Activated T-helper 9 cell treated with anti-CD3 and anti-CD28 coated beads, Interleukin-2, amount 50 U/mL, for 16 hours (primary cell): Measurements from ENCODE around the gene LILRA1.
"Not testable (repeated sequence)": the region's sequence is repeated elsewhere in the genome, so short reads cannot be mapped to it uniquely, and the experiment has no call there.

Experiments used
- DNase-seq: peaks from one replicate; pipeline ENCODE4 v3.0.0-alpha.2; 2020; ENCODE audit warnings: low read depth

The LILRA1 gene

DNA sequence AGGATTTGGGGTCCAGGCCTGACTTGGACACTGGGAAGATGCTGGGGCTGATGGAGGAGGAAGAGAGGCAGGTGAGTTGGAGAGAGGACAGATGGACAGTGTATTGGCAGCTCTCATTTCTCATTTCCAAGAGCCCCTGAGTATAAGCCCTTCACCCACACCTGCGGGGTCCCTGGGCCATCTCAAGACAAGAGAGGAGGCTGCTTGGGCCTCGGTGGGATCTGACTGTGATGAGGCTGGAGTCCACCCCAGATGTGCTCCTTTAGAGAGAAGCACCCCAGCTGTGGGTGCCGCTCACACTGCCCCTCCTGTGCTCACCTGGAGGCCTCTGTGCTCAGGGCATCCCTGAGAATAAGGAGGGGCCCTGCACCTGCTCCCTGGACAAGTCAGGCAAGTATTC is 16.1 kb upstream of the LILRA1 start:
- DNase-seq, result no peak

DNA sequence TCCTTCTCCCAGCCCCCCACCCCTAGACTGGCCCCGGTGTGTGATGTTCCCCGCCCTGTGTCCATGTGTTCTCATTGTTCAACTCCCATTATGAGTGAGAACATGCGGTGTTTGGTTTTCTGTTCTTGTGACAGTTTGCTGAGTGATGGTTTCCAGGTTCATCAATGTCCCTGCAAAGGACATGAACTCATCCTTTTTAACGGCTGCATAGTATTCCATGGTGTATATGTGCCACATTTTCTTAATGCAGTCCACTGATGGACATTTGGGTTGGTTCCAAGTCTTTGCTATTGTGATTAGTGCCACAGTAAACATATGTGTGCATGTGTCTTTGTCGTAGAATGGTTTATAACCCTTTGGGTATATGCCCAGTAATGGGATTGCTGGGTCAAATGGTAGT is 15.2 kb upstream of the LILRA1 start:
- DNase-seq, result not testable (repeated sequence)

DNA sequence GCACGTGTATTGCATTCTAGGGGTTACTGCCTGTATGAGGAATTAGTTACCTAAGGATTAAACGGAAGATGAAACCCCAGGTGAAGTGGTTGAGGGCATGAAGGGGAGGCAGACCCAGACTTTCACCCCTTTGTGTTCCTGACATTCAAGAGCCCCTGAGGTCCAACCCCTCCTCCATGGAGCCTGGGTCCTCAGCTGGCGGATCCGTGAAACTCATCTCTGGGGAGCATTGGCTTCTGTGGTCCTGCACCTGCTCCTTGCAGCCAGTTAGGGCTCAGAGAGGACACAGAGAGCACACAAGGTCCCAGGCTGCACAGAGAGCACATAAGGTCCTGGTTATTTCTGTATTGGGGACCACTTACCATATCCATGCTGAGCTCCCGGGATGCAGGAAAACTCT is 7.0 kb upstream of the LILRA1 start:
- no peak for DNase-seq

DNA sequence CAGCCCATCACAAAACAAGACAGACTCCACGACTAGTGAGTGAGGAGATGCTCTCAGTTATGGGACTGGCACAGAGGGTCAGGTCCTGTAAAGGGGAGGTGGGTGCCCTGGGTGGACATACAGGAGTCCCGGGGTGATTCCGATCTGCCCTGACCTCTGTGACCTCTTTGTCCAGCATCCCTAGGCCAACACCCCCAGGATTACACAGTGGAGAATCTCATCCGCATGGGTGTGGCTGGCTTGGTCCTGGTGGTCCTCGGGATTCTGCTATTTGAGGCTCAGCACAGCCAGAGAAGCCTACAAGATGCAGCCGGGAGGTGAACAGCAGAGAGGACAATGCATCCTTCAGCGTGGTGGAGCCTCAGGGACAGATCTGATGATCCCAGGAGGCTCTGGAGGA is 6.4 kb upstream of the LILRA1 start:
- no peak for DNase-seq

DNA sequence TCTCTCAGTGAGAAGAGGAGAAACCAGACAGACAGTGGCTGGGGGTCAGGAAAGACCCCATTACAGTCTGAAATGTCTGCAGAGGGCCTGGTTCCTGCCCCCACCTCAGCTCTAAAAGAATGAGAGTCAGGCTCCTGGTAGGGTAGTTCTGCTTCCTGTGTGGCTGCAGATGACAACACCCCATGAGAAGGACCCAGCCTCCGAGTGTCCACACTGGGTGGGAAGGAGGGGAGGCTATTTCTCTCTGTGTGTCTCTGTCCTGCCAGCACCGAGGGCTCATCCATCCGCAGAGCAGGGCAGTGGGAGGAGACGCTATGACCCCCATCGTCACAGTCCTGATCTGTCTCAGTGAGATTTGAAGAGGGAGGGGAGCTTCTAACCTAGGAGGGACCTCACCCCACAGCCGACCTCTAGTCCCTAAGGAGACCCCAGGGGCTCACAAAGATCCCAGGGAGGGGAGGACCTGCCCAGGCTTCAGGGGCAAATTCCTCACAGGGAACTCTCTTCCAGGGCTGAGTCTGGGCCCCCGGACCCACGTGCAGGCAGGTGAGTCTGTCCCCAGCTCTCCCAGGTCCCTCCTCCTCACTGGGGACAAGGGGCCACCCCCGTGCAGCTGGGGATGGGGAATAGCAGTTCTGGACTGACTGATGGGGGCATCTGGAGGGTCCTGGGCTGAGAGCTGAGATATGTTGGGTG is 647 bp downstream of the LILRA1 start:
- not testable (repeated sequence) for DNase-seq

DNA sequence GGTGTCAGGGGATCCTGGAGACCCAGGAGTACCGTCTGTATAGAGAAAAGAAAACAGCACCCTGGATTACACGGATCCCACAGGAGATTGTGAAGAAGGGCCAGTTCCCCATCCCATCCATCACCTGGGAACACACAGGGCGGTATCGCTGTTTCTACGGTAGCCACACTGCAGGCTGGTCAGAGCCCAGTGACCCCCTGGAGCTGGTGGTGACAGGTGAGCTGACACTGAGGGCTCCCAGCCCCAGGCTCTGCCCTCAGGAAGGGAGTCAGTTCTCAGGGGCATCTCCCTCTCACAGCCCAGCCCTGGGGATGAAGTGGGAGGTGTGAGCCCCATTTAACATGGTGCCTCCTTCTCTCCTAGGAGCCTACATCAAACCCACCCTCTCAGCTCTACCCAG is 1.3 kb downstream of the LILRA1 start:
- no peak for DNase-seq

DNA sequence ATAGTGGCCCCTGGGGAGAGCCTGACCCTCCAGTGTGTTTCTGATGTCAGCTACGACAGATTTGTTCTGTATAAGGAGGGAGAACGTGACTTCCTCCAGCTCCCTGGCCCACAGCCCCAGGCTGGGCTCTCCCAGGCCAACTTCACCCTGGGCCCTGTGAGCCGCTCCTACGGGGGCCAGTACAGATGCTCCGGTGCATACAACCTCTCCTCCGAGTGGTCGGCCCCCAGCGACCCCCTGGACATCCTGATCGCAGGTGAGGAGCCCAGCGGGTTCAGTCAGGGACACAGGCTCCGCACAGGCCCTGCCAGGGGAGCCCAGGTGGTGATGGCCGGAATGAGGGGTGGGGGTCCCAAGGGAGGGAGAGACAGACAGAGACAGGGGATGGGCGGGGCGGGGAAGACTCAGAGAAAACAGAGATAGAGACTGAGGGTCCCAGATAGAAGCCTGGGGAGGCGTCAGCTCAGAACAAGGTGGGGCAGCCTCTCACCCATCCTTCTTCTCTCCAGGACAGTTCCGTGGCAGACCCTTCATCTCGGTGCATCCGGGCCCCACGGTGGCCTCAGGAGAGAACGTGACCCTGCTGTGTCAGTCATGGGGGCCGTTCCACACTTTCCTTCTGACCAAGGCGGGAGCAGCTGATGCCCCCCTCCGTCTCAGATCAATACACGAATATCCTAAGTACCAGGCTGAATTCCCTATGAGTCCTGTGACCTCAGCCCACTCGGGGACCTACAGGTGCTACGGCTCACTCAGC is 2.4 kb downstream of the LILRA1 start:
- DNase-seq, result not testable (repeated sequence)

DNA sequence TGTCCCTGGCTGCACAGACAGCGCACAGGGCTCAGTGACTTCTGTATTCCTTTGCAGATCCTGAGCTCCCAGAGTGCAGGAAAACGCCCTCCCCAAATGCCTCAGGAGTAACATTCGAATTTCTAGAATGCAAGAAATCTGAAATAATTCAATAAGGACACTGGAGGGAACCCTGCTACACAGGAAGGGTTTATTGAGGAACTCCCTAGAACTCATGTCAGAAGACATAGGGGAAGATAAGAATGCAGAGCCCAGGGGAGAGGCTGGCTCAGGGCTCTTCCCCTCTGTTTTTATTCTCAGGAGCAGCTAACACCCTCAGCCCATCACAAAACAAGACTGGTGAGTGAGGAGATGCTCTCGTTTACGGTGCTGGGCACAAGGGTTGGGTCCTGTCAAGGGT is 6.8 kb downstream of the LILRA1 start:
- no peak for DNase-seq

DNA sequence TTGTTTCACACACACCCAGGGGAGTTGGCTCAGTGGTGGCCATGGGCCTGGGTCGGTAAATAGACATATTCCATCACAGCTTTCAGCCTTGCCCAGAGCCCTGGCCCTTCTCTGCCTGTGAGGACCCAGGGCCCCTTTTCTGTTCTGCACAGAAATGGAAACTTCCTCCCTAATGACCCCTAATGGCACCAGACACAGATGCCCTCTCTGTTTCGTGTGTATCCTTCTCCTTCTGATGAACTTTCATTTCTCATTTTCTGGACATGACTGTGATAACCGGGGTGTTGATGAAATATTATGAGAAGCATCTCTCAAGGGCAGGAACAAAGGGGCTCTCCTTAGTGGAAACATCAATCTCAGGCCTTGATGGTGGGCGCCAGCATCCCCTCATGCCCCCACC is 12.8 kb downstream of the LILRA1 start:
- no peak for DNase-seq

DNA sequence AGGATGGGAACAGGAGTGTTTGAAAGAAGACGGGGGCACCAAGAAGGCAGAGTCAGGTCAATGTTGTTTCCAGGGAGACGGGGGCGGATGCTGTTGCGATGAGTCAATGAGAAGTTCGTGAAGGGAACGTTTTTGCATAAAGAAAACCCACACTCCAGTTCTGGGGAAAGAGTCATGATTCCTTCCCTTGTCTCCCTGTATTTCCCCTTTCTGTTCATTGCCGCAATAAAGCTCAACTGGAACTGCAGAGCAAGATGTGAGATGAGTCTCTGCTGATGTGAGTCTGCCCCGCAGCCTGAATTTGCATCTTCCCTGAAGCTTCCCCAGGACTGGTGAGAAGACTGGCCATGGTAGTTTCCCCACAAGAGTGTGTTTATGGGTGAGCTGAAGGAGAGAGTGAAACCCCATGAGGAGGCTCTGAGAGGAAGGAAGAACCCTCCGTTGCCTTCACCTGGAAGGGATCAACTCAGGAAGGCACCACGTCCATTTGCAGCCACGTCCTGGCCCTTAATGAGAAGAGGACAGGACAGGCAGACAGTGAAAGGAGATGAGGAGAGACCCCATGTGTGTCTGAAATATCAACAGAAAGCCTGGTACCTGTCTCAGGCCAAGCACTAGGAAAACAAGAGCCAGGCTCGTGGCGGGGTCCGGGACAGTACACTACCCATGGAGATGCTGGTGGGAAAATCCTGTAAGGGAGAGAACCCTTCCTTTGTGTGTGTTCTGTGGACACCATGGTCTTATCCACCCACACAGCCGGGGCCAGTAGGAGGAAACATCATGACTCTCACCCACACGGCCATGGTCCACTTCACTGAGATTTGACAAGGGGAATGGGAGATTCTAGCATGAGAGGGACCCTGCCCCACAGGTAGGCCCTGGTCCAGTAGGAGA is 13.7 kb downstream of the LILRA1 start:
- no peak for DNase-seq

DNA sequence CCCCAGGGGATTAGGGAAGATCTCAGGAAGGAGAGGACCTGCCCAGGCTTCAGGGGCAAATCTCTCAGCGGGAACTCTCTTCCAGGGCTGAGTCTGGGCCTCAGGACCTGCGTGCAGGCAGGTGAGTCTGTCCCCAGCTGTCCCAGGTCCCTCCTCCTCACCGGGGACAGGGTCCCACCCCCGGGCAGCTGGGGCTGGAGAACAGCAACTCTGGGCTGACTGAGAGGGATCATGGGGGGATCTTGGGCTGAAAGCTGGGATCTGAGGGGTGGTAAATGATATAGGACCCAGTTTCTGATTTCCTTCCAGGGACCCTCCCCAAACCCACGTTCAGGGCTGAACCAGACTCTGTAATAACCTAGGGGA is 14.3 kb downstream of the LILRA1 start:
- DNase-seq, result no peak

DNA sequence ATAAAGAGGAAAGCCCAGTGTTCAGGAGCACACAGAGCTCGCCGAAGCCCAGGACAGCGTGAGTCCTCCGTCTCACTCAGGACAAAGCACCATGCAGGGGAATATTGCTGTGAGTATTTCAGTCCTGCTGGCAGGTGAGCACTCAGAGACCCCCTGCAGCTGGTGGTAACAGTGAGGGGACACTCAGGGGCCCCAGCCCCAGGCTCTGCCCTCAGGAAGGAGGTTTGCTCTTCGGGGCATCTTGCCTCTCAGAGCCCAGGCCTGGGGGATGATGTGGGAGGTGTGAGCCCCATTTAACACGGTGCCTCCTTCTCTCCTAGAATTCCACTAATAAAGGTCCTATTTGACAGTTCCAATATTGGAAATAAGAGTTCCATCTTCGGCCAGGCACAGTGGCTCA is 14.8 kb downstream of the LILRA1 start:
- DNase-seq, result no peak

DNA sequence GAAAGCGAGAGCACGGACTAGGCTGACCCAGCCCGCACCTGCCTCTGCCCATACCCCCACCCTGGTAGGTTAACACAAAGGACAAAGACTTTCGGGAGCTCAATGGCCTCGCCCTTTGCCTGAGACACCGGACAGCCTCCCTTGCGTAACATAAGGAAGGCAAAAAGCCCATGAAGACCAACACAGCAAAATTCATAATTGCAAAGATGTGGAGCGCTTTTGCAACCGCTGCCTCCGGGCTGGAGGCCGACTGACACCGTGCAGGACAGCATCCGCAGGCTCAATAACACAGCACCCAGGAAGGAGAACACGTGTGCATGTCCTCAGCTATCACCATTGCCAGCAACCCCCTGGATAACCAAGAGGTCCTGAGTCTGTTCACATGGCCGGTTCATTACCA is 15.4 kb downstream of the LILRA1 start:
- DNase-seq, result no peak

DNA sequence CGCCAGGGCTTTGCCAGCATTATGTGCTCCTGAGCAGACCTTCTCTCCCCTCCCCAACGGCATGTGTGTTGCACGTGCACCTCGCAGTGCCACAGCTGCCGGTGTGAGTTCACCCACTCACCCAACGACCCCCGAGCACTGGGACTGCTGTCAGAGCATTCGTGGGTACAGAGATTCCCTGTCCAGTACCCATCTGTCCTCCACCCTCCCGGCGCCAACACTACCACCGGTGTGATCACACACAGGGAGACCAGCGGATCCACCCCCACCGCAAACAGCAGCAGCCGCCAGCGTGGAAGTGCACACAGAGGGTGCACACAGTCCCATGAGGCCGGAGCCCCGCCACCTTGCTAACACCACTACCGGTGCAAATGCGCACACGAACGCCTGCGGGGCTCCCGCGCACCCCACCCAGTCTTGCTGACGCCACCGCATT is 15.9 kb downstream of the LILRA1 start:
- DNase-seq, result no peak

DNA sequence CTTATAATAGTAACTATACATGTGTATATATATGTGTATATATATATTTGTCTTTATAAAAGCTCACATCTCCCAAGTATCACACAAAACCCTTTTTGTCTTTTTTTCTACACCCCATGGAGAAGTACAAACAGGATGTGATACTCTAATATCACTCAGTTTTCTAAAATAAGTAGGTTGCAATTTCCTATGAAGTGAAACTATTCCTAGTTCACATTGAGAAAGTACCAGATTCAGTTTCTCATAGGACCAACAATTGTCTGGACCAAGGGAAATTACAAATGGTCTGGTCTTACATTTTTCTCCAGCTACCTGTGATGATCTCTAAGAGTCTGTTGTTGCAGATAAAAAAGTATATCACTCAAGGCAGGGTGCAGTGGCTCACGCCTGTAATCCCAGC is 19.0 kb downstream of the LILRA1 start:
- no peak for DNase-seq

DNA sequence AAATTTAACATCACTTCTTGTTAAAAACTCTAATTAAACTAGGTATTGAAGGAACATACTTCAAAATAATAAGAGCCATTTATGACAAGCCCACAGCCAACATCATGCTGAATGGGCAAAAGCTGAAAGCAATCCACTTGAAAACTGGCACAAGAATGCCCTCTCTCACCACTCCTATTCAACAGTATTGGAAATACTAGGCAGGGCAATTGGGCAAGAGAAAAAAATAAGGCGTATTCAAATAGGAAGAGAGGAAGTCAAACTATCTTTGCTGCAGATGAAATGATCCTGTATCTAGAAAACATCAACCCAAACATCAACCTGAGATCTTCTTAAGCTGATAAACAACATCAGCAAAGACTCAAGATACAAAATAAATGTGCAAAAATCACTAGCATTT is 21.3 kb downstream of the LILRA1 start:
- no peak for DNase-seq

DNA sequence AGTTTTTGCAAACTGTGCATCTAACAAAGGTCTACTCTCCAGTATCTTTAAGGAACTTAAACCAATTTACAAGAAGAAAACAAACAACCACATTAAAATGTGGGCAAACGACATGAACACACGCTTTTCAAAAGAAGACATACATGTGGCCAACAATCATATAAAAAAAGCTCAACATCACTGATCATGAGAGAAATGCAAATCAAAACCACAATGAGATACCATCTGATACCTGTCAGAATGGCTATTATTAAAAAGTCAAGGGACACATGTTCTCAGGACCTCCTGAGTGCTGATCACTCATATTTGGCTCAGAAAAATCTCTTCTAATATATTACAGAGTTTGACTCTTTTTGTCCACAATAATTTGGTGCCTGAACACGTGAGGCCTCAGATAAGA is 22.6 kb downstream of the LILRA1 start:
- no peak for DNase-seq

DNA sequence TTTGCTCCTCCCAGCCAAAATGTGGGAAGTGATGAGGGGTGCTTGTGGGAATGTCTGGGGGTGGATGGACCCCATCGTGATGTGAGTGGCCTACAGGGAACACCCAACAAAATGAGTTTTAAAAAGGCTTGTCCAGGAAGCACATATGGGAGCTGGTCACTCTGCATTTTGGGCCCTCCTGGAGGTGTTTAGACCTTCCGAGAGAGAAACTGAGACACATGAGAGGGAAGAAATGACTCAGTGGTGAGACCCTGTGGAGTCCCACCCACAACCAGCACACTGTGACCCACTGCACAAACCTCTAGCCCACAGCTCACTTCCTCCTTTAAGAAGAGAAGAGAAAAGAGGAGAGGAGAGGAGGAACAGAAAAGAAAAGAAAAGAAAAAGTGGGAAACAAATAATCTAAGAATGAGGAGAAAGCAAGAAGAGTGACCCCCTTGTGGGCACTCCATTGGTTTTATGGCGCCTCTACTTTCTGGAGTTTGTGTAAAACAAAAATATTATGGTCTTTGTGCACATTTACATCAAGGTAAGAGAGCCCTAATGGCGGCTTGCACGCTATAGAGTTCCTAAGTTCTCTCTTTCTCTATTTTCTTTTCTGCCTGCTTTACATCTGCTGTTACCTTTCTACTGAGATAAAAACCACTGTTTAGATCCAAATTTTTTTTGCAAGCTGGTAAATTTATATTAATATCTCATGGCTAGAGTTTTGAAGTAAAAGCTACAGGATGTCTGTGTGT is 23.6 kb downstream of the LILRA1 start:
- DNase-seq, result no peak

DNA sequence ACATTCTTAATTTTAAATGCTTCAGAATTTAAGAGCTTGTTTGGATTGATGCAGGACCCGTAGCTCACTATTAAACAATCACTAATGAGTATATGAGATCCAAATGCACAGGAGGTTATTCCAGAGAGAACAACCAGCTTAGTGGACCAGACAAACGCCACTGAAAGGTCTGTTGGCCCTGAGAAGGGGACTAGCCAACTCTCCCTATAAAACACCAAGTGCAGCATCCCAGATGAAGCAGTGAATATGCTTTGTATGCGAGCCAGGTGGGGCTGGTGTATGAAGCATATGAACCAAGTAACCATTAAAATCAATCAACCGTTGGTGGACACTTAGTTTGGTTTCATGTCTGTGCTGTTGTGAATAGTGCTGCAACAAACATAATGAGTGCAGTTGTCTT is 27.0 kb downstream of the LILRA1 start:
- no peak for DNase-seq

DNA sequence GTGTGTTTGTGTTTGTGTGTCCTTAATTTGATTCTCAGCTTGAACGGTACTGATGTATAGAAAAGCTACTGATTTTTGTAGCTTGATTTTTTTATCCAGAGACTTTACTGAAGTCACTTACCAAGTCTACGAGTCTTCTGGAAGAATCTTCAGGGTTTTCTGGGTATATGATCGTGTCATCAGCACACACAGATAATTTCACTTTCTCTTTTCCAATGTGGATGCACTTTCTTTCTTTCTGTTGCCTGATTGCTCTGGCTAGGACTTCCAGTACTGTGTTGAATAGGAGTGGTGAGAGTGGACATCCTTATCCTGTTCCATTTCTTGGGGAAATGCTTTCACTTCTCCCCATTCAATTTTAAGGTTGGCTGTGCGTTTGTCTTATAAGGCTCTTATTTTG is 29.0 kb downstream of the LILRA1 start:
- no peak for DNase-seq

DNA sequence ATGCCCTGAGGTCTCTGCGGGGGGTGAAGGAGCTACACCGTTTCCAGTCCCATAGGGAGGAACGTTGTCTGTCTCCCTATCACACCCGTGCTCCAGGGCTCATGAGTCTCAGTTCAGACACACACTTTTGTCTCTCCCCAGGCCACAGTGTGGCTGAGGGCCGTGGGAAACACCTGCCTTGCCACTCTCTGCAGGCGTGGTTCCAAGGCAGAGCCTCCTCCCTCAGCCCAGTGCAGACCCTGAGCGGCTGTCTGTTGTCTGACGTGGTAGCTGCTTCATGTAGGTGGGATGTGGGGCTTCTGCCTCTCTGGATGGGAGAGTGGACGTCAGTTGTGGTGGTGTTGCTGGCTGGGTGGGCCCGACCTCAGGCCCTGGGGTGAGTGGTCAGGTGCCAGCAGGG is 30.8 kb downstream of the LILRA1 start:
- not testable (repeated sequence) for DNase-seq
